Liver (tissue), 9 donors: Measurements from ENCODE around the gene NMRAL1. TPM values are rescaled to one million over a fixed set of nuclear protein-coding genes. Genes with fewer than 3 reads are reported as not detected.

Source experiments
- DNase-seq: peaks from one replicate; pipeline ENCODE4 v3.0.0-alpha.2; 2017; ENCODE audit warnings: low spot score
- H3K27ac ChIP-seq, 2 donors: one replicate each; pipeline ENCODE4 v1.7.0; 2013; ENCODE audit warnings: inconsistent platforms in 2 of 2, low read length in 2 of 2, control low read depth in 1 of 2, low read depth in 1 of 2, mild to moderate bottlenecking in 1 of 2
- H3K27me3 ChIP-seq, 4 donors: one replicate each; pipeline versions ENCODE4 v1.6.1 to v1.7.0; 2013; ENCODE audit warnings: low read length in 3 of 4, inconsistent platforms in 1 of 4, mild to moderate bottlenecking in 1 of 4, moderate library complexity in 1 of 4; ENCODE audit not compliant: control insufficient read depth in 4 of 4, insufficient read depth in 4 of 4
- H3K36me3 ChIP-seq, 4 donors: one replicate each; pipeline versions ENCODE4 v1.6.1 to v1.7.0; 2013; ENCODE audit warnings: low read length in 3 of 4, mild to moderate bottlenecking in 3 of 4, low read depth in 1 of 4, moderate library complexity in 1 of 4; ENCODE audit not compliant: control insufficient read depth in 4 of 4, insufficient read depth in 3 of 4
- H3K4me1 ChIP-seq, 4 donors: one replicate each; pipeline versions ENCODE4 v1.6.1 to v1.7.0; 2013; ENCODE audit warnings: low read length in 3 of 4, mild to moderate bottlenecking in 3 of 4, moderate library complexity in 1 of 4; ENCODE audit not compliant: control insufficient read depth in 4 of 4, insufficient read depth in 4 of 4
- H3K4me3 ChIP-seq, 3 donors: one replicate each; pipeline versions ENCODE4 v1.6.1 to v1.7.0; 2013; ENCODE audit warnings: low read length in 3 of 3, control low read depth in 1 of 3, low read depth in 1 of 3, mild to moderate bottlenecking in 1 of 3
- H3K9ac ChIP-seq, 2 donors: one replicate each; pipeline ENCODE4 v1.7.0; 2013; ENCODE audit warnings: low read length in 2 of 2, mild to moderate bottlenecking in 2 of 2, moderate library complexity in 2 of 2, control low read depth in 1 of 2, low read depth in 1 of 2
- H3K9me3 ChIP-seq, 4 donors: one replicate each; pipeline versions ENCODE4 v1.6.1 to v1.7.0; 2013; ENCODE audit warnings: low read length in 3 of 4; ENCODE audit not compliant: control insufficient read depth in 4 of 4
- EGR1 ChIP-seq, 2 donors: IDR thresholded peaks; 2 replicates each; pipeline ENCODE4 v1.6.1; 2016 to 2018; ENCODE audit warnings: antibody characterized with exemption in 2 of 2, low read depth in 2 of 2
- FOXA1 ChIP-seq: IDR thresholded peaks from 2 replicates; pipeline ENCODE4 v1.6.1; 2016; ENCODE audit warnings: antibody characterized with exemption
- FOXA2 ChIP-seq: IDR thresholded peaks from 2 replicates; pipeline ENCODE4 v1.6.1; 2016; ENCODE audit warnings: antibody characterized with exemption
- GABPA ChIP-seq, 2 donors: IDR thresholded peaks in 1 of 2; conservative IDR thresholded peaks in 1 of 2; 2 replicates each; pipeline ENCODE4 v1.6.1; 2016; ENCODE audit warnings: antibody characterized with exemption in 2 of 2, mild to moderate bottlenecking in 1 of 2, moderate library complexity in 1 of 2
- HNF4A ChIP-seq, 2 donors: conservative IDR thresholded peaks; 2 replicates each; pipeline ENCODE4 v1.6.1; 2016; ENCODE audit warnings: antibody characterized with exemption in 2 of 2, mild to moderate bottlenecking in 2 of 2
- HNF4G ChIP-seq: IDR thresholded peaks from 2 replicates; pipeline ENCODE4 v1.6.1; 2016; ENCODE audit warnings: antibody characterized with exemption
- JUND ChIP-seq, 2 donors: IDR thresholded peaks; 2 replicates each; pipeline ENCODE4 v1.6.1; 2016; ENCODE audit warnings: antibody characterized with exemption in 2 of 2
- NR2F2 ChIP-seq: IDR thresholded peaks from 2 replicates; pipeline ENCODE4 v1.6.1; 2016; ENCODE audit warnings: antibody characterized with exemption
- RAD21 ChIP-seq, 2 donors: IDR thresholded peaks; 2 replicates each; pipeline ENCODE4 v1.6.1; 2016; ENCODE audit warnings: antibody characterized with exemption in 2 of 2, mild to moderate bottlenecking in 2 of 2
- RXRA ChIP-seq, 2 donors: IDR thresholded peaks; 2 replicates each; pipeline ENCODE4 v1.6.1; 2017 to 2018; ENCODE audit warnings: antibody characterized with exemption in 2 of 2, mild to moderate bottlenecking in 1 of 2
- SP1 ChIP-seq: IDR thresholded peaks from 2 replicates; pipeline ENCODE4 v1.6.1; 2018; ENCODE audit warnings: antibody characterized with exemption, mild to moderate bottlenecking
- TAF1 ChIP-seq: conservative IDR thresholded peaks from 2 replicates; pipeline ENCODE4 v1.6.1; 2016; ENCODE audit warnings: antibody characterized with exemption, mild to moderate bottlenecking
- YY1 ChIP-seq: IDR thresholded peaks from 2 replicates; pipeline ENCODE4 v1.6.1; 2016; ENCODE audit warnings: antibody characterized with exemption, mild to moderate bottlenecking
- WGBS: extraction: QIAGEN DNeasy Blood & Tissue Kit; methylation state at CpG from one replicate; pipeline ENCODE4 v1.1.7; 2013; 5-methylcytosine and 5-hydroxymethylcytosine counted together
- polyA plus RNA-seq, 2 donors: library from polyadenylated mRNA; stranded (reverse) in 1 of 2; unstranded in 1 of 2; fragments of 200-250 nt in 1 of 2; fragments of >200 nt in 1 of 2; fragmentation: Nextera tagmentation in 1 of 2; extraction: Ambion mirVana in 1 of 2; gene quantifications; one replicate each; pipeline versions ENCODE4 v1.2.1 to v1.2.3, GENCODE V29; 2013 to 2015
- total RNA-seq, 2 donors: library from RNA; depleted of rRNA; stranded (reverse); fragments of >200 nt; gene quantifications; one replicate each; pipeline ENCODE4 v1.2.3, GENCODE V29; 2014
- TF ChIP-seq, protein P1 (sequence below): IDR thresholded peaks from 2 replicates; pipeline ENCODE4 v1.6.1; 2016; ENCODE audit warnings: antibody characterized with exemption
- TF ChIP-seq, protein P2 (sequence below): IDR thresholded peaks from 2 replicates; pipeline ENCODE4 v1.6.1; 2016; ENCODE audit warnings: antibody characterized with exemption
- TF ChIP-seq, protein P3 (sequence below): fragments of 150-350 bp; IDR thresholded peaks from 2 replicates; pipeline ENCODE4 v1.5.1; 2017; ENCODE audit warnings: improper control_type of control experiment, low read depth, low read length; ENCODE audit not compliant: missing input control
- TF ChIP-seq, protein P4 (sequence below): IDR thresholded peaks from 2 replicates; pipeline ENCODE4 v1.6.1; 2016; ENCODE audit warnings: antibody characterized with exemption, mild to moderate bottlenecking
- TF ChIP-seq, protein P5 (sequence below): IDR thresholded peaks from 2 replicates; pipeline ENCODE4 v1.6.1; 2016; ENCODE audit warnings: antibody characterized with exemption
- donor health status: healthy.
- donor health status: healthy.
- donor health status: healthy.
- donor health status: healthy.
- donor health status: healthy.

NMRAL1 gene
- 10 to 100 TPM; 20.1 to 21.8 TPM for total RNA-seq
- 10 to 100 TPM; 34.8 to 45.4 TPM for polyA plus RNA-seq

DNA sequence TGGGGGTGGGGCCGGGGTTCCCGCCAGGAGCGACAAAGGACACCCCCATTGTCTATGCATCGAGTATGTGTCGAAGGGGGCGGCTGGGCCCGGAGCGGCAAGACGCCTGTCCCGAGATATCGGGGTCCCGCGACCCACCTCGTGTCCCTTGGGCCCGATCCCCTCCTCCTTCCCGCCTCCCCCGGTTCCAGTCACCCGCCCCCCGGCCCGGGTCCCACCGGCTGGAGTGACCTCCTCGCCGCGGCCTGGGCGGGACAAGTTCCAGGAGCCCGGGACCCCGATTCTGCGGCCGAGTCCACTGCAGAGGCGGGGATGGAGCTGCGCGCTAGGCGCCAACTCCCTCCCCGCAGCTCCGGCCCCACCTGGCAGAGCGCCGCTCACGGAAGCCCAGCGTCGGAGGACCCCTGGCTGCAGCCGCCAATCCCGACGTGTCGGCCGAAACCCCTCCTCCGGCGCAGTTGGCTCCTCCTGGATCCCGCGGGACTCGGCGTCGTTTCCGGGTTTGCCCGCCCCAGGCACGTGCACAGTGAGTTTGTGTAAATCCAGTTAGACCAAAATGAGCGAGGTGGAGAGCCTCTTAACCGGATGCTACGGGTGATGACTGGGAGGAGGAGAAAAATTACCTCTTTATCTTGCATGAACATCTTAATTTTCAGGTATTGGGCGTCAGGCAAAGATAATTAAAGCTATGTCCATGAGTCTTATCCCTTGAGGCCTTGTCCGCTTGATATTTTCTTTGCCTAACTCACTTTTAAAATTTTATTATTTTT, at the start of gene NMRAL1:
Gene NMRAL1, minus strand, starts transcription at position 434 of the 770 bp plus-strand sequence. CDS start 493 bp downstream, outside the sequence.
- DNase-seq, result peak; percentile 75
- no peaks in the 10 kb centered on the region for H3K9me3 ChIP-seq
- TF ChIP-seq, protein P1, sequence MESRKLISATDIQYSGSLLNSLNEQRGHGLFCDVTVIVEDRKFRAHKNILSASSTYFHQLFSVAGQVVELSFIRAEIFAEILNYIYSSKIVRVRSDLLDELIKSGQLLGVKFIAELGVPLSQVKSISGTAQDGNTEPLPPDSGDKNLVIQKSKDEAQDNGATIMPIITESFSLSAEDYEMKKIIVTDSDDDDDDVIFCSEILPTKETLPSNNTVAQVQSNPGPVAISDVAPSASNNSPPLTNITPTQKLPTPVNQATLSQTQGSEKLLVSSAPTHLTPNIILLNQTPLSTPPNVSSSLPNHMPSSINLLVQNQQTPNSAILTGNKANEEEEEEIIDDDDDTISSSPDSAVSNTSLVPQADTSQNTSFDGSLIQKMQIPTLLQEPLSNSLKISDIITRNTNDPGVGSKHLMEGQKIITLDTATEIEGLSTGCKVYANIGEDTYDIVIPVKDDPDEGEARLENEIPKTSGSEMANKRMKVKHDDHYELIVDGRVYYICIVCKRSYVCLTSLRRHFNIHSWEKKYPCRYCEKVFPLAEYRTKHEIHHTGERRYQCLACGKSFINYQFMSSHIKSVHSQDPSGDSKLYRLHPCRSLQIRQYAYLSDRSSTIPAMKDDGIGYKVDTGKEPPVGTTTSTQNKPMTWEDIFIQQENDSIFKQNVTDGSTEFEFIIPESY, result peak; percentile 98
- TF ChIP-seq, protein P2, sequence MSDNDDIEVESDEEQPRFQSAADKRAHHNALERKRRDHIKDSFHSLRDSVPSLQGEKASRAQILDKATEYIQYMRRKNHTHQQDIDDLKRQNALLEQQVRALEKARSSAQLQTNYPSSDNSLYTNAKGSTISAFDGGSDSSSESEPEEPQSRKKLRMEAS, result peak; percentile 89
- peak; percentile 64 for TF ChIP-seq SP1
- no peak for TF ChIP-seq EGR1 (IDR thresholded peaks at IDR 0.05; ENCODE audit: low read depth in 2 of 2)
- no peak for TF ChIP-seq HNF4G
- TF ChIP-seq RAD21 (IDR thresholded peaks at IDR 0.05), result no peak
- no peak for TF ChIP-seq TAF1
- TF ChIP-seq, protein P3, sequence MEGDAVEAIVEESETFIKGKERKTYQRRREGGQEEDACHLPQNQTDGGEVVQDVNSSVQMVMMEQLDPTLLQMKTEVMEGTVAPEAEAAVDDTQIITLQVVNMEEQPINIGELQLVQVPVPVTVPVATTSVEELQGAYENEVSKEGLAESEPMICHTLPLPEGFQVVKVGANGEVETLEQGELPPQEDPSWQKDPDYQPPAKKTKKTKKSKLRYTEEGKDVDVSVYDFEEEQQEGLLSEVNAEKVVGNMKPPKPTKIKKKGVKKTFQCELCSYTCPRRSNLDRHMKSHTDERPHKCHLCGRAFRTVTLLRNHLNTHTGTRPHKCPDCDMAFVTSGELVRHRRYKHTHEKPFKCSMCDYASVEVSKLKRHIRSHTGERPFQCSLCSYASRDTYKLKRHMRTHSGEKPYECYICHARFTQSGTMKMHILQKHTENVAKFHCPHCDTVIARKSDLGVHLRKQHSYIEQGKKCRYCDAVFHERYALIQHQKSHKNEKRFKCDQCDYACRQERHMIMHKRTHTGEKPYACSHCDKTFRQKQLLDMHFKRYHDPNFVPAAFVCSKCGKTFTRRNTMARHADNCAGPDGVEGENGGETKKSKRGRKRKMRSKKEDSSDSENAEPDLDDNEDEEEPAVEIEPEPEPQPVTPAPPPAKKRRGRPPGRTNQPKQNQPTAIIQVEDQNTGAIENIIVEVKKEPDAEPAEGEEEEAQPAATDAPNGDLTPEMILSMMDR, result no peak
- no peak for TF ChIP-seq FOXA1
- TF ChIP-seq FOXA2, result no peak
- TF ChIP-seq, protein P4, sequence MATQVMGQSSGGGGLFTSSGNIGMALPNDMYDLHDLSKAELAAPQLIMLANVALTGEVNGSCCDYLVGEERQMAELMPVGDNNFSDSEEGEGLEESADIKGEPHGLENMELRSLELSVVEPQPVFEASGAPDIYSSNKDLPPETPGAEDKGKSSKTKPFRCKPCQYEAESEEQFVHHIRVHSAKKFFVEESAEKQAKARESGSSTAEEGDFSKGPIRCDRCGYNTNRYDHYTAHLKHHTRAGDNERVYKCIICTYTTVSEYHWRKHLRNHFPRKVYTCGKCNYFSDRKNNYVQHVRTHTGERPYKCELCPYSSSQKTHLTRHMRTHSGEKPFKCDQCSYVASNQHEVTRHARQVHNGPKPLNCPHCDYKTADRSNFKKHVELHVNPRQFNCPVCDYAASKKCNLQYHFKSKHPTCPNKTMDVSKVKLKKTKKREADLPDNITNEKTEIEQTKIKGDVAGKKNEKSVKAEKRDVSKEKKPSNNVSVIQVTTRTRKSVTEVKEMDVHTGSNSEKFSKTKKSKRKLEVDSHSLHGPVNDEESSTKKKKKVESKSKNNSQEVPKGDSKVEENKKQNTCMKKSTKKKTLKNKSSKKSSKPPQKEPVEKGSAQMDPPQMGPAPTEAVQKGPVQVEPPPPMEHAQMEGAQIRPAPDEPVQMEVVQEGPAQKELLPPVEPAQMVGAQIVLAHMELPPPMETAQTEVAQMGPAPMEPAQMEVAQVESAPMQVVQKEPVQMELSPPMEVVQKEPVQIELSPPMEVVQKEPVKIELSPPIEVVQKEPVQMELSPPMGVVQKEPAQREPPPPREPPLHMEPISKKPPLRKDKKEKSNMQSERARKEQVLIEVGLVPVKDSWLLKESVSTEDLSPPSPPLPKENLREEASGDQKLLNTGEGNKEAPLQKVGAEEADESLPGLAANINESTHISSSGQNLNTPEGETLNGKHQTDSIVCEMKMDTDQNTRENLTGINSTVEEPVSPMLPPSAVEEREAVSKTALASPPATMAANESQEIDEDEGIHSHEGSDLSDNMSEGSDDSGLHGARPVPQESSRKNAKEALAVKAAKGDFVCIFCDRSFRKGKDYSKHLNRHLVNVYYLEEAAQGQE, result no peak
- no peak for TF ChIP-seq RXRA (IDR thresholded peaks at IDR 0.05)
- TF ChIP-seq HNF4A (conservative IDR thresholded peaks at IDR 0.05), result peak in 1 of 2 donors; percentile 14
- peak in 1 of 2 donors; percentile 53 for TF ChIP-seq GABPA (IDR thresholded peaks at IDR 0.05 in 1 of 2, conservative IDR thresholded peaks at IDR 0.05 in 1 of 2)
- TF ChIP-seq JUND (IDR thresholded peaks at IDR 0.05), result no peak
- TF ChIP-seq, protein P5, sequence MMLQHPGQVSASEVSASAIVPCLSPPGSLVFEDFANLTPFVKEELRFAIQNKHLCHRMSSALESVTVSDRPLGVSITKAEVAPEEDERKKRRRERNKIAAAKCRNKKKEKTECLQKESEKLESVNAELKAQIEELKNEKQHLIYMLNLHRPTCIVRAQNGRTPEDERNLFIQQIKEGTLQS, result no peak
- TF ChIP-seq NR2F2, result no peak
- TF ChIP-seq YY1, result no peak
- 7% methylated on average over 60 of the region's 60 CpGs for WGBS
- peak within 1 kb of the TSS in 1 of 2 donors; percentile 25 for H3K9ac ChIP-seq
- H3K4me3 ChIP-seq, result peak within 1 kb of the TSS; percentile 64 to 88 (median 66)
- no peaks in the 10 kb centered on the region for H3K27me3 ChIP-seq
- H3K4me1 ChIP-seq, result peaks cover 2 to 22% (median 12%) of the 10 kb centered on the region in 4 donors
- H3K27ac ChIP-seq, result peak within 1 kb of the TSS; percentile 35 to 81
- peaks cover 0 to under 1% (median 0%) of the 10 kb centered on the region in 4 donors for H3K36me3 ChIP-seq
